ENCODE data around the gene NAA38. TPM values are rescaled to one million over a fixed set of nuclear protein-coding genes. Genes with fewer than 3 reads are reported as not detected.

Gene NAA38
- total and polyA plus RNA-seq, 2 donors (not counting 1 experiment from before 2014, with no cell fraction given): 20.0 to 80.5 TPM

GRCh38 chr17:7873051-7873450, 15.7 kb upstream of the NAA38 start:
- Histone ChIP-seq H3K79me2 (ENCODE audit: control insufficient read depth, insufficient read depth, low read length) (no peaks in the 10 kb centered on the region), H3K4me2 (replicated peaks; ENCODE audit: low read depth, low read length, poor library complexity, severe bottlenecking) (no peak overlapping the region), H3K27me3 (replicated peaks in 1 of 4; ENCODE audit: control extremely low read depth in 1 of 4, control insufficient read depth in 3 of 4, insufficient read depth in 4 of 4, low read length in 3 of 4) (no peaks in the 10 kb centered on the region), H3K4me3 (ENCODE audit: control extremely low read depth in 1 of 5, extremely low read depth in 1 of 5, insufficient read depth in 1 of 5, low read depth in 2 of 5, low read length in 4 of 5) (no peak overlapping the region), H2AFZ (ENCODE audit: insufficient read depth, low read depth, low read length, poor library complexity, severe bottlenecking) (no peak overlapping the region), H3K9ac (ENCODE audit: low read length) (no peak overlapping the region), H3K27ac (ENCODE audit: low read length in 2 of 2) (no peak overlapping the region), H3K9me3 (ENCODE audit: control extremely low read depth in 1 of 3, control insufficient read depth in 2 of 3, insufficient read depth in 1 of 3, low read length in 2 of 3) (no peaks in the 10 kb centered on the region), H3K4me1 (ENCODE audit: control insufficient read depth in 2 of 2, insufficient read depth in 2 of 2, low read length in 2 of 2) (peaks cover 0 to 7% of the 10 kb centered on the region in 2 donors), H3K36me3 (replicated peaks in 1 of 2; ENCODE audit: control extremely low read depth in 1 of 2, control insufficient read depth in 1 of 2, extremely low read depth in 1 of 2, insufficient read depth in 2 of 2, low read length in 1 of 2) (no peaks in the 10 kb centered on the region), H4K20me1 (ENCODE audit: control insufficient read depth, insufficient read depth, low read length, poor library complexity, severe bottlenecking) (no peaks in the 10 kb centered on the region)
- no peak for ATAC-seq (ENCODE audit: low read depth)
- no peak overlapping the region for H3K27ac Mint-ChIP-seq
- no peaks in the 10 kb centered on the region for H3K9me3 Mint-ChIP-seq (ENCODE audit: insufficient read depth)
- no peaks in the 10 kb centered on the region for H3K27me3 Mint-ChIP-seq
- POLR2A ChIA-PET: no interaction called here
- H3K4me1 Mint-ChIP-seq: peaks cover 6% of the 10 kb centered on the region
- H3K4me3 Mint-ChIP-seq: no peak overlapping the region
- 93% methylated on average over 2 of the region's 4 CpGs for WGBS (ENCODE audit: insufficient coverage)
- intact Hi-C loops (cut with micrococcal nuclease): no loop called here
- DNase-seq: no peak
- CTCF ChIA-PET: interaction anchor here (0.6 kb wide), 1 partner anchor 636 kb away, joined by 3 read pairs; no protein-coding TSS in a partner anchor
- TF ChIP-seq CTCF (IDR thresholded peaks at IDR 0.05) (no peak), EZH2 (IDR thresholded peaks at IDR 0.05; ENCODE audit: borderline replicate concordance, insufficient read depth, low read depth, low read length, poor library complexity, severe bottlenecking) (no peak)

GRCh38 chr17:7867881-7868329, 10.5 kb upstream of the NAA38 start:
- H3K9ac ChIP-seq (ENCODE audit: low read length): no peak overlapping the region
- WGBS (ENCODE audit: insufficient coverage): 25% methylated on average over 4 of the region's 5 CpGs
- H3K27me3 ChIP-seq (replicated peaks in 1 of 4; ENCODE audit: control extremely low read depth in 1 of 4, control insufficient read depth in 3 of 4, insufficient read depth in 4 of 4, low read length in 3 of 4): no peaks in the 10 kb centered on the region
- H3K4me1 Mint-ChIP-seq: peaks cover 8% of the 10 kb centered on the region
- peaks cover 1 to 4% of the 10 kb centered on the region in 2 experiments for H3K36me3 ChIP-seq (replicated peaks in 1 of 2; ENCODE audit: control extremely low read depth in 1 of 2, control insufficient read depth in 1 of 2, extremely low read depth in 1 of 2, insufficient read depth in 2 of 2, low read length in 1 of 2)
- intact Hi-C loops (cut with micrococcal nuclease): no loop called here
- H3K4me2 ChIP-seq (replicated peaks; ENCODE audit: low read depth, low read length, poor library complexity, severe bottlenecking): no peak overlapping the region
- no peaks in the 10 kb centered on the region for H3K9me3 Mint-ChIP-seq (ENCODE audit: insufficient read depth)
- no peak overlapping the region for H3K4me3 Mint-ChIP-seq
- H3K27me3 Mint-ChIP-seq: no peaks in the 10 kb centered on the region
- peaks cover 5% of the 10 kb centered on the region in 2 donors for H3K4me1 ChIP-seq (ENCODE audit: control insufficient read depth in 2 of 2, insufficient read depth in 2 of 2, low read length in 2 of 2)
- ChIA-PET POLR2A (interaction anchor here (0.6 kb wide), 1 partner anchor 12 kb away, joined by 8 read pairs; no protein-coding TSS in a partner anchor), CTCF (interaction anchor here (0.8 to 2.2 kb wide), 4 partner anchors 9 to 122 kb away, joined by 3 to 11 read pairs (median 4); no protein-coding TSS in a partner anchor)
- H3K9me3 ChIP-seq (ENCODE audit: control extremely low read depth in 1 of 3, control insufficient read depth in 2 of 3, insufficient read depth in 1 of 3, low read length in 2 of 3): no peaks in the 10 kb centered on the region
- TF ChIP-seq EZH2 (IDR thresholded peaks at IDR 0.05; ENCODE audit: borderline replicate concordance, insufficient read depth, low read depth, low read length, poor library complexity, severe bottlenecking) (no peak), CTCF (IDR thresholded peaks at IDR 0.05) (no peak)
- H3K4me3 ChIP-seq (ENCODE audit: control extremely low read depth in 1 of 5, extremely low read depth in 1 of 5, insufficient read depth in 1 of 5, low read depth in 2 of 5, low read length in 4 of 5): no peak overlapping the region
- no peaks in the 10 kb centered on the region for H4K20me1 ChIP-seq (ENCODE audit: control insufficient read depth, insufficient read depth, low read length, poor library complexity, severe bottlenecking)
- ATAC-seq (ENCODE audit: low read depth) (no peak), DNase-seq (no peak)
- no peak overlapping the region for H3K27ac Mint-ChIP-seq
- H2AFZ ChIP-seq (ENCODE audit: insufficient read depth, low read depth, low read length, poor library complexity, severe bottlenecking): no peak overlapping the region
- peaks cover 11% of the 10 kb centered on the region for H3K79me2 ChIP-seq (ENCODE audit: control insufficient read depth, insufficient read depth, low read length)
- no peak overlapping the region for H3K27ac ChIP-seq (ENCODE audit: low read length in 2 of 2)

Data from B cell (primary cell).